ENCODE data around the gene KCNQ1. TPM values are rescaled to one million over a fixed set of nuclear protein-coding genes. Genes with fewer than 3 reads are reported as not detected.

Gene KCNQ1
- total and polyA plus RNA-seq, 9 of the 15 experiments (the other 6 are each of a cell fraction or from before 2014, with no cell fraction given), result 0.44 TPM; not detected in 8

GRCh38 chr11:2846056-2846455 is 401.2 kb downstream of the KCNQ1 start (continued):
- TF ChIP-seq E2F6 (IDR thresholded peaks at IDR 0.05; ENCODE audit: borderline replicate concordance in 1 of 2, extremely low read depth in 1 of 2, insufficient read depth in 1 of 2, insufficient read length in 1 of 2, low read depth in 1 of 2, low read length in 1 of 2, poor library complexity in 1 of 2, severe bottlenecking in 1 of 2) (peak; percentile 55 to 69), ZNF449 (CRISPR knock-in tag; IDR thresholded peaks at IDR 0.05) (no peak), ZKSCAN3 (CRISPR knock-in tag; IDR thresholded peaks at IDR 0.05) (no peak), RB1 (IDR thresholded peaks at IDR 0.05; ENCODE audit: low read depth) (no peak; the same call in 1 of the 2 replicates), POLR2AphosphoS5 (IDR thresholded peaks at IDR 0.05; ENCODE audit: control insufficient read depth, insufficient read depth, low read depth, low read length) (no peak), TAF9B (IDR thresholded peaks at IDR 0.05; ENCODE audit: partially characterized antibody) (no peak), MAFG (tag; conservative IDR thresholded peaks at IDR 0.05) (peak; percentile 38; the same call in 1 of the 2 replicates), KAT2B (IDR thresholded peaks at IDR 0.05; ENCODE audit: low read depth, low read length) (no peak), POLR2H (tag; IDR thresholded peaks at IDR 0.05; ENCODE audit: low read depth) (no peak), RBM34 (IDR thresholded peaks at IDR 0.05; ENCODE audit: borderline replicate concordance, insufficient read depth, low read length) (no peak), NONO (IDR thresholded peaks at IDR 0.05; ENCODE audit: low read depth in 2 of 2, low read length in 1 of 2) (no peak), CREB3 (tag; conservative IDR thresholded peaks at IDR 0.05; ENCODE audit: low read depth) (no peak), POLR3A (IDR thresholded peaks at IDR 0.05; ENCODE audit: borderline replicate concordance, extremely low read depth, insufficient read depth, insufficient read length) (no peak), ZBTB26 (CRISPR knock-in tag; IDR thresholded peaks at IDR 0.05) (no peak), PURB (CRISPR knock-in tag; IDR thresholded peaks at IDR 0.05; ENCODE audit: low read depth) (no peak), COPS2 (conservative IDR thresholded peaks at IDR 0.05) (no peak), ZNF584 (CRISPR knock-in tag; IDR thresholded peaks at IDR 0.05; ENCODE audit: low read depth) (no peak), CBX5 (IDR thresholded peaks at IDR 0.05; ENCODE audit: borderline replicate concordance, low read depth) (no peak), NCOA4 (IDR thresholded peaks at IDR 0.05; ENCODE audit: partially characterized antibody) (no peak), CCNT2 (IDR thresholded peaks at IDR 0.05; ENCODE audit: borderline replicate concordance, extremely low read depth, insufficient read length, low read depth, low read length) (no peak), ASH1L (IDR thresholded peaks at IDR 0.05; ENCODE audit: borderline replicate concordance, low read depth, partially characterized antibody) (no peak), MEF2D (tag; conservative IDR thresholded peaks at IDR 0.05; ENCODE audit: low read depth) (no peak)
